ENCODE data around the gene TMEM81.

TMEM81 gene

GRCh38 chr1:205075642-205076155 is 8.6 kb downstream of the TMEM81 start:
- DNase-seq = no peak

- no peak for DNase-seq
Measured at GRCh38 chr1:205074513-205074912, 9.7 kb downstream of the TMEM81 start.

- no peak for DNase-seq
Measured at GRCh38 chr1:205074084-205074483, 10.2 kb downstream of the TMEM81 start.

GRCh38 chr1:205073511-205073910 is 10.7 kb downstream of the TMEM81 start:
- DNase-seq = no peak

GRCh38 chr1:205072881-205073280 is 11.4 kb downstream of the TMEM81 start:
- DNase-seq = no peak

GRCh38 chr1:205072286-205072685 is 12.0 kb downstream of the TMEM81 start:
- no peak for DNase-seq

- DNase-seq = no peak
Measured at GRCh38 chr1:205071801-205072200, 12.5 kb downstream of the TMEM81 start.

GRCh38 chr1:205071028-205071409 is 13.2 kb downstream of the TMEM81 start:
- DNase-seq = no peak

- no peak for DNase-seq
Measured at GRCh38 chr1:205069371-205070125, 14.7 kb downstream of the TMEM81 start.

- no peak for DNase-seq
Measured at GRCh38 chr1:205068457-205069040, 15.7 kb downstream of the TMEM81 start.

- DNase-seq = no peak
Measured at GRCh38 chr1:205068001-205068400, 16.3 kb downstream of the TMEM81 start.

- no peak for DNase-seq
Measured at GRCh38 chr1:205067031-205067430, 17.2 kb downstream of the TMEM81 start.

GRCh38 chr1:205066141-205066818 is 18.0 kb downstream of the TMEM81 start:
- no peak for DNase-seq

- no peak for DNase-seq
Measured at GRCh38 chr1:205065666-205066065, 18.6 kb downstream of the TMEM81 start.

GRCh38 chr1:205064741-205065316 is 19.4 kb downstream of the TMEM81 start:
- no peak for DNase-seq

GRCh38 chr1:205064301-205064700 is 20.0 kb downstream of the TMEM81 start:
- no peak for DNase-seq

- DNase-seq = no peak
Measured at GRCh38 chr1:205062895-205063294, 21.4 kb downstream of the TMEM81 start.

GRCh38 chr1:205062319-205062718 is 21.9 kb downstream of the TMEM81 start:
- DNase-seq = no peak

GRCh38 chr1:205061665-205062069 is 22.6 kb downstream of the TMEM81 start:
- DNase-seq = peak; percentile 38

GRCh38 chr1:205061227-205061626 is 23.0 kb downstream of the TMEM81 start:
- DNase-seq = no peak

GRCh38 chr1:205060746-205061145 is 23.5 kb downstream of the TMEM81 start:
- DNase-seq = no peak

GRCh38 chr1:205059660-205060059 is 24.6 kb downstream of the TMEM81 start:
- DNase-seq = no peak

GRCh38 chr1:205058853-205059252 is 25.4 kb downstream of the TMEM81 start:
- DNase-seq = no peak
